Adrenal gland (tissue), 12 donors: ENCODE results near the gene SREBF2. TPM values are rescaled to one million over a fixed set of nuclear protein-coding genes. Genes with fewer than 3 reads are reported as not detected.

Experiments
- DNase-seq, 7 donors: peaks; one replicate each; pipeline ENCODE4 v3.0.0-alpha.2; 2019 to 2020
- H3K27ac ChIP-seq, 5 donors: fragments of 200-600 bp; sonication (generic) in 4 of 5; 1 replicate in 3 of 5; 2 replicates in 2 of 5; pipeline versions ENCODE4 v1.5.1 to v1.8.0; 2016 to 2020; ENCODE audit warnings: mild to moderate bottlenecking in 1 of 5
- H3K27me3 ChIP-seq: fragments of 200-600 bp; 2 replicates; pipeline ENCODE4 v1.8.0; 2021
- H3K36me3 ChIP-seq, 2 donors: fragments of 200-600 bp; replicated peaks in 1 of 2; 1 replicate in 1 of 2; 2 replicates in 1 of 2; pipeline versions ENCODE4 v1.5.1 to v1.8.0; 2018 to 2022
- H3K4me1 ChIP-seq, 2 donors: fragments of 200-600 bp; replicated peaks in 1 of 2; 1 replicate in 1 of 2; 2 replicates in 1 of 2; pipeline versions ENCODE4 v1.5.1 to v1.8.0; 2018 to 2021
- H3K4me3 ChIP-seq, 4 donors: fragments of 200-600 bp; sonication (generic) in 3 of 4; one replicate each; pipeline ENCODE4 v1.5.1; 2016 to 2018
- H3K9me3 ChIP-seq, 3 donors: fragments of 200-600 bp; sonication (generic) in 1 of 3; replicated peaks in 1 of 3; 1 replicate in 2 of 3; 2 replicates in 1 of 3; pipeline versions ENCODE4 v1.5.1 to v1.8.0; 2016 to 2021
- POLR2A ChIP-seq, 2 donors: fragments of 450-650 bp; IDR thresholded peaks; one replicate each; pipeline ENCODE4 v1.6.1; 2017; ENCODE audit warnings: antibody characterized with exemption in 2 of 2, mild to moderate bottlenecking in 2 of 2, moderate library complexity in 1 of 2
- WGBS, 4 donors: extraction: QIAGEN DNeasy Blood & Tissue Kit in 2 of 4; methylation state at CpG; one replicate each; pipeline versions ENCODE4 v1.1.5 to v1.1.7; 2013 to 2017; 5-methylcytosine and 5-hydroxymethylcytosine counted together
- intact Hi-C, 2 donors: fragments of 100-400 bp; cut with DNase I; formaldehyde crosslinking; loops; one replicate each; pipeline versions ENCODE4 v1.14.1 to v1.15.0; 2022 to 2023
- polyA plus RNA-seq, 3 donors: library from polyadenylated mRNA; stranded (reverse); fragments of 200-250 nt in 2 of 3; fragments of 350-450 nt in 1 of 3; fragmentation: Illumina TruSeq in 1 of 3; extraction: RNeasy Lipid Tissue Mini Kit (QIAGEN cat#74804) in 1 of 3; gene quantifications; one replicate each; pipeline ENCODE4 v1.2.3, GENCODE V29; 2013 to 2014
- total RNA-seq, 9 donors: library from RNA; depleted of rRNA in 4 of 9; stranded (reverse); fragments of >200 nt in 4 of 9; fragments of 120-200 nt in 1 of 9; fragmentation: NEBNext Ultra II Directional in 1 of 9; extraction: Animal tissue kit (Norgen Biotek cat#: 25700) in 1 of 9; gene quantifications; one replicate each; pipeline versions ENCODE4 v1.1.0 to v1.2.4, GENCODE V29; 2013 to 2023
- TF ChIP-seq, protein P1 (sequence below), 6 experiments: fragments of 450-650 bp in 4 of 6; fragments of 200-600 bp in 2 of 6; sonication (generic) in 1 of 6; IDR thresholded peaks; 1 replicate in 5 of 6; 2 replicates in 1 of 6; pipeline versions ENCODE4 v1.5.1 to v1.8.0; 2016 to 2021; ENCODE audit warnings: antibody characterized with exemption in 6 of 6, mild to moderate bottlenecking in 2 of 6, moderate library complexity in 1 of 6
- donor health status: healthy with polysubstance abuse.
- donor health status: Bipolar disorder and iron deficiency.
- donor health status: DM: yes; HTN: yes; CAD: no.
- donor health status: DM: no; HTN: no; CAD: no.
- donor health status: DM: no; HTN: no; CAD: no.
- donor health status: DM: yes; HTN: yes; CAD: no.

SREBF2 gene
- total and polyA plus RNA-seq, 12 donors = 67.5 to 263 (median 149) TPM

DNA sequence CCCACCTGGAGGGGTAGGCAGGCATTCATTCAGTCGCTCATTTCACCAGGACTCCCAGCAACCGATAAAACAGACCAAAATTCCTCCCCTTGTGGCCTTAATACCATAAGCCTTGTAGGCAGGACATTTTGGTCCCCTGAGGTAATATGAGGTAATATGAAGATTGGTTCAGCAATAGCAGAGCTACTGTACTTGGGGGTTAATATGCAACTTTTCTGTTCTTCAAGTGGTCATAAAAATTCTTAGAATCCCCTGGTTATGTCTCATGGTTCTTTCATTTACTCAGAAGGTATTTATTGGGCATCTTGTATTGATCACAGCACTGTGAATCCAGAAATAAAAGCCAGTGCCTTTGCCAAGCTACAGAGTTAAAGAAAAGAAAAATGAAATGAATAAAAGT lies 52.2 kb downstream of the SREBF2 start:
- no peaks in the 10 kb centered on the region for H3K9me3 ChIP-seq
- H3K27ac ChIP-seq = no peak overlapping the region
- TF ChIP-seq, protein P1, sequence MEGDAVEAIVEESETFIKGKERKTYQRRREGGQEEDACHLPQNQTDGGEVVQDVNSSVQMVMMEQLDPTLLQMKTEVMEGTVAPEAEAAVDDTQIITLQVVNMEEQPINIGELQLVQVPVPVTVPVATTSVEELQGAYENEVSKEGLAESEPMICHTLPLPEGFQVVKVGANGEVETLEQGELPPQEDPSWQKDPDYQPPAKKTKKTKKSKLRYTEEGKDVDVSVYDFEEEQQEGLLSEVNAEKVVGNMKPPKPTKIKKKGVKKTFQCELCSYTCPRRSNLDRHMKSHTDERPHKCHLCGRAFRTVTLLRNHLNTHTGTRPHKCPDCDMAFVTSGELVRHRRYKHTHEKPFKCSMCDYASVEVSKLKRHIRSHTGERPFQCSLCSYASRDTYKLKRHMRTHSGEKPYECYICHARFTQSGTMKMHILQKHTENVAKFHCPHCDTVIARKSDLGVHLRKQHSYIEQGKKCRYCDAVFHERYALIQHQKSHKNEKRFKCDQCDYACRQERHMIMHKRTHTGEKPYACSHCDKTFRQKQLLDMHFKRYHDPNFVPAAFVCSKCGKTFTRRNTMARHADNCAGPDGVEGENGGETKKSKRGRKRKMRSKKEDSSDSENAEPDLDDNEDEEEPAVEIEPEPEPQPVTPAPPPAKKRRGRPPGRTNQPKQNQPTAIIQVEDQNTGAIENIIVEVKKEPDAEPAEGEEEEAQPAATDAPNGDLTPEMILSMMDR (IDR thresholded peaks at IDR 0.05) = no peak
- no peak for TF ChIP-seq POLR2A (IDR thresholded peaks at IDR 0.05)
- H3K4me1 ChIP-seq = peaks cover 0 to 4% of the 10 kb centered on the region in 2 donors
- no peaks in the 10 kb centered on the region for H3K27me3 ChIP-seq
- H3K4me3 ChIP-seq = no peak overlapping the region
- no peak for DNase-seq
- H3K36me3 ChIP-seq = peaks cover 0 to 99% of the 10 kb centered on the region in 2 donors
- 90 to 100% (median 93%) methylated on average over 2 of the region's 2 CpGs for WGBS, 4 donors
- intact Hi-C loops = no loop called here

DNA sequence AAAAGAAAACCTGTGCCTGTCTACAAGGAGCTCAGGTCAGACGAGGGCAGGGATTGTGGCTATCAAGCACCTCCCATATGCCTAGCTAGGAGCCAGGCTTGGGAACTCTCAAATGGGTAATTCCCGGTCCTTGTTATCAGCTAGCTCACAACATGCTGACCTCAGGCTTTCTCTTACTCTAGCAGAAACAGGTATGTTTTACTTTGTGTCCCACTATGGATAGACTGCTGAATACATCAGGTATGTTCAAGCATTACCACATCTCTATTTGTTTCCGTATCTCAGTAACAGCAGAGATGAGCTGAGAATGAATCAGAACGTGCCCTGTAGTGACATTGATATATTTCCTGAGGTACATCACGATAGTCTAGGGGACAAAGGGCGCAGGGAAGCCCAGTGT lies 52.6 kb downstream of the SREBF2 start:
- Histone ChIP-seq H3K9me3 (no peaks in the 10 kb centered on the region), H3K36me3 (peaks cover 0 to 100% of the 10 kb centered on the region in 2 donors)
- no peak for DNase-seq

DNA sequence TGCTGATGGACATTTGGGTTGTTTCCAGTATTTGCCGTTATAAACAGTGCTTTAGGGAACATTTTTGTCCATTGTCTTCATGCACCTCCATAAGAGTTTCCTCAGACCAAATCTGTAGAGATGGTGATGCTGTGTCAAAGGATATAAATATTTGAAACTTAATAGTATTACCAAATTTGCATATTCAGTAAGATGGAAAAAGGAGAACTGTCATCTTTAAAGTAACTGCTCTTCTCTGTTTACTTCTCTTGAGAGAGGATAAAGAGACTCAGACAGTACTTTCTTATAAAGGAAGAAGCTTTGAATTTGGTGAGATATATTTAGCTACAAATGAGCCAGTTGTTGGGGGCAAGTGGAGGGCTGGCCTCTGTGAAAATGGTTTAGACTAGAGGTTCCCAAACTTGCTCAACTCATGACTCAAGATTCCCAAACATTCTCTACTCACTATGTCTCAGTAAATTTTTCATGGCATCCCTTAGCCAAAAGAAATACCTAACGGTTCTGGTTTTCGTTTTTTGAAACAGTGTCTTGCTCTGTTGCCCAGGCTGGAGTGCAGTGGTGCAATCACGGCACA lies 55.8 kb downstream of the SREBF2 start:
- Histone ChIP-seq H3K36me3 (peaks cover 0 to 93% of the 10 kb centered on the region in 2 donors), H3K27ac (no peak overlapping the region)
- 82 to 89% (median 85%) methylated on average over 4 of the region's 4 CpGs for WGBS, 4 donors

More for the DNA sequence above, 52.6 kb downstream of the SREBF2 start:
- H3K4me1 ChIP-seq = peaks cover 0 to 4% of the 10 kb centered on the region in 2 donors
- no peak for TF ChIP-seq POLR2A (IDR thresholded peaks at IDR 0.05)
- TF ChIP-seq, protein P1 (IDR thresholded peaks at IDR 0.05) = no peak
- no peak overlapping the region for H3K4me3 ChIP-seq
- intact Hi-C loops = no loop called here
- WGBS, 4 donors = 65 to 76% (median 71%) methylated on average over 6 of the region's 6 CpGs
- no peaks in the 10 kb centered on the region for H3K27me3 ChIP-seq
- peak overlapping the region in 1 of 5 donors; percentile 3 for H3K27ac ChIP-seq

DNA sequence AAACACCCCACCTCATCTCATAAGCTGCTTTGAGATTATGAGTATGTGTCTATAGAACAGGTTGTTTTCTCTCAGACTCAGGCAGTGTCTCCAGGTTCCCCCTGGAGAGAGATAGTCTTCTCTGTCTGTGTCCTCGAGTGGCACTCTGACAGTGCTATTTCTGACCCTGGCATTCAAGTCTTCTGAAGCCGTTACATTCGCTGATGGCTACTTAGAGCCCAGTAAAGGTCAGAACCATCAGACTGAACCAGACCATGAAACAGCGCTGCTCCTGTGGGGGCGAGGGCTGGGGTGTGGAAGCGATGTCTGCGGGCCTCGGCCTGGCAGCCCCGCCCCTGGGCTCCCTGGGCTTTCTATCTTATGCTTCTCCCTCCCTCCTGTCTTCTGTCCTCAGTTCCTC lies 58.5 kb downstream of the SREBF2 start:
- 37 to 62% (median 46%) methylated on average over 9 of the region's 9 CpGs for WGBS, 4 donors
- no peak for DNase-seq
- TF ChIP-seq, protein P1 (IDR thresholded peaks at IDR 0.05) = no peak
- no peak for TF ChIP-seq POLR2A (IDR thresholded peaks at IDR 0.05)
- H3K4me1 ChIP-seq = peaks cover 31 to 35% of the 10 kb centered on the region in 2 donors
- no peak overlapping the region for H3K4me3 ChIP-seq
- intact Hi-C loops = no loop called here
- peak overlapping the region in 3 of 5 donors; percentile 58 to 80 (median 66) for H3K27ac ChIP-seq
- H3K27me3 ChIP-seq = no peaks in the 10 kb centered on the region
- H3K36me3 ChIP-seq = peaks cover 0 to 91% of the 10 kb centered on the region in 2 donors
- H3K9me3 ChIP-seq = no peaks in the 10 kb centered on the region

More for the DNA sequence above, 55.8 kb downstream of the SREBF2 start:
- no peaks in the 10 kb centered on the region for H3K9me3 ChIP-seq
- no peak for DNase-seq
- no peak overlapping the region for H3K4me3 ChIP-seq
- intact Hi-C loops = no loop called here
- TF ChIP-seq, protein P1 (IDR thresholded peaks at IDR 0.05) = no peak
- no peak for TF ChIP-seq POLR2A (IDR thresholded peaks at IDR 0.05)
- peaks cover 19 to 22% of the 10 kb centered on the region in 2 donors for H3K4me1 ChIP-seq
- no peaks in the 10 kb centered on the region for H3K27me3 ChIP-seq
